ENCODE results near the gene PTPRK.

DNA sequence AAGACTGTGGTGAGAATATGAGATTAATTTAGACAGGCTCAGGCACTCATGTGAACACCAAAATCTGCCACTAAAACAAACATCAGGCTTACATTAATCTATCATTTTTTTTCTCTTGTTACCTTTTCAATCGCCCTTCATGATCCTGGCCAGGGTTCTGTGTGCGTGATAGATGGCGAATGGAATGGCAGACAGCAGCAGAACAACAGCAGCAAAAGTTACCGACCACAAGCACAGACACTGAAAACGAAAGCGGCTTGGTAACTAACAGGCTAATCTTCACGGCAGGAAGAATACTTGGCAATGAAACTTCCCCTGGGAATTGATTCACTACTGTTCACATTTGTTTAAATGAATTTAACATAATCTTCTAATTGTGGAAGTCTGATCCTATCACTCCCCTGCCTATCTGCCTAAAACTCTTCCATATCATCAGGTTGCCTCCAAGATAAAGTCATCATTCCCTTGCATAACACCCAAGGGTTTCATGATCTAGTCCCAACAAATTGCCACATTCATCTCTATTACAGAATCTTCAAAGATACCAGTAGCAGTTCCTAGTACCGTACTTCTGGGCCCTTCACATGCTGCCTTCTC is 28.7 kb downstream of the PTPRK start:
- TF ChIP-seq POLR2A (IDR thresholded peaks at IDR 0.05; ENCODE audit: low read length) (no peak), GATA1 (IDR thresholded peaks at IDR 0.05; ENCODE audit: low read depth, low read length) (no peak)

Measured in erythroblast (primary cell).